GM13977 (cell line): ENCODE results near the gene SLC39A2.
"Not testable (repeated sequence)": the region's sequence is repeated elsewhere in the genome, so short reads cannot be mapped to it uniquely, and the experiment has no call there.

Experiments used
- DNase-seq: peaks from one replicate; pipeline ENCODE4 v3.0.0; 2012; ENCODE audit warnings: low spot score
- in situ Hi-C: fragments of 300-500 bp; cut with MboI; formaldehyde crosslinking; loops from one replicate; pipeline ENCODE4 v1.12.0; 2022; ENCODE audit warnings: low sequenced_read_pairs, low pct_unique_long_range_greater_than_20kb, mixed read lengths, inconsistent platforms; ENCODE audit not compliant: unreplicated experiment
- TF ChIP-seq, protein P1 (sequence below): IDR thresholded peaks from 2 replicates; pipeline ENCODE4 v1.5.1; 2012; ENCODE audit warnings: mild to moderate bottlenecking, control low read depth; ENCODE audit not compliant: insufficient read depth; ENCODE audit errors: extremely low read depth, missing control alignments

SLC39A2 gene

DNA sequence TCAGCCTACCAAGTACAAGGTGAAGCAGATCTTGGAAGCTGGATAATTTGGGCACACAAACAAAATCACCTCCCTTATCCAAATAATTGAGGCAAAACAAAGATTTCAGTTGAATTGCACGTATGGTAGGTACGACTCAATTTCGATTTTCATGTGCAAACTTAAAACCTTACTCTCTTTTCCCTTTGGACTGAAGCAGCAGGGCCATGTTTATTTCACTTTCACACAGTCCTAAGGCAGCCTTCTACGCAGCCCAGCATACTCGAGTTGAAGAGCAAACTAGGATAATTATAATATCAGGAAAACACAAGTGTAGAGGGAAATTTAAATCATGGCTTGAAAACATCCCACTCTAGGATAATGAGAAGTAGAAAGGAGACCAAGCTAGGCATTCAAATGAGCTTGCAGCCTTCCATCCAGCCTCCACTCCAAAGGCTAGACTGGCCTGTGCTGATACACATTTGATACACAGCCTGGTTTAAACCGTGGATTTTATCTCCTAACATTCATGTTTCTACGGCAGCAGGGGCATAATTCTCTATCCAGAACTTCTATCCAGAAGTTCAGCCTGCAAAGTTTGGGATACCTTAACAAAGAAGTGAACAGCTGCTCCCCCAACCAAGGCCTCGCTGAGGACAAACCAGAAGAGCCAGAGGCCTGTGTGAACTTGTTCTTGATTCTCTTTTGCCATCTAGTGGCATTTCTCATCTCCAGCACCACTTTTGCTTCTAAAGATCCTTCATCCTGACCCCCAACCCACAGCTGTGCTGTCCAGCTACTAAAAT is 40.7 kb downstream of the SLC39A2 start:
- peak; percentile 65 for DNase-seq
- TF ChIP-seq, protein P1, sequence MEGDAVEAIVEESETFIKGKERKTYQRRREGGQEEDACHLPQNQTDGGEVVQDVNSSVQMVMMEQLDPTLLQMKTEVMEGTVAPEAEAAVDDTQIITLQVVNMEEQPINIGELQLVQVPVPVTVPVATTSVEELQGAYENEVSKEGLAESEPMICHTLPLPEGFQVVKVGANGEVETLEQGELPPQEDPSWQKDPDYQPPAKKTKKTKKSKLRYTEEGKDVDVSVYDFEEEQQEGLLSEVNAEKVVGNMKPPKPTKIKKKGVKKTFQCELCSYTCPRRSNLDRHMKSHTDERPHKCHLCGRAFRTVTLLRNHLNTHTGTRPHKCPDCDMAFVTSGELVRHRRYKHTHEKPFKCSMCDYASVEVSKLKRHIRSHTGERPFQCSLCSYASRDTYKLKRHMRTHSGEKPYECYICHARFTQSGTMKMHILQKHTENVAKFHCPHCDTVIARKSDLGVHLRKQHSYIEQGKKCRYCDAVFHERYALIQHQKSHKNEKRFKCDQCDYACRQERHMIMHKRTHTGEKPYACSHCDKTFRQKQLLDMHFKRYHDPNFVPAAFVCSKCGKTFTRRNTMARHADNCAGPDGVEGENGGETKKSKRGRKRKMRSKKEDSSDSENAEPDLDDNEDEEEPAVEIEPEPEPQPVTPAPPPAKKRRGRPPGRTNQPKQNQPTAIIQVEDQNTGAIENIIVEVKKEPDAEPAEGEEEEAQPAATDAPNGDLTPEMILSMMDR, result peak; percentile 58
- in situ Hi-C loops, result no loop called here

DNA sequence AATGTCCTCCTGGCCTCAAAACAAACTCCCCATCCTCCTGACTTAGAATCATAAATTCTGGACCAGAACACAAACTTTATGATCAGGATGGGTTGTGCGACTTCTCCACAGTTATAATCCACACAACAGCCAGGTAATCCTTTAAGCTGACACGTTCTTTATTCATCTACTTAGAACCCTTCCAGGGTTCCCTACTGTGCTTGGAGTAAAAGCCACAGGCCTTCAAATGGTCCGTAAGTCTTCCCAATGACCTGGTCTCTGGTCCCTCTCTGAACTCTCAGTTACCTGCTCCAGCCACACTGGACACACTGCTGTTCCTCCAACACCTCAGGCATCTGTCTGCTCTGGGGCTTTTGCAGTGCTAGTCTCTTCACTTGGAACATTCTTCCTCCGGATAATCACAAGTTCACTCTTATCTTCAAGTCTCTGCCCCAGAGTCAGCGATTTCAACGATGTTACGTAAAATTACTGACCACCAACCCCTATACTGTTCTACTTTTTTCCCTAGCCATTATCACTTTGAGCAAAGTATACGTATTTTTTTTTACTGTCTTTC is 41.4 kb downstream of the SLC39A2 start:
- in situ Hi-C loops, result no loop called here
- no peak for DNase-seq
- TF ChIP-seq, protein P1, result no peak

DNA sequence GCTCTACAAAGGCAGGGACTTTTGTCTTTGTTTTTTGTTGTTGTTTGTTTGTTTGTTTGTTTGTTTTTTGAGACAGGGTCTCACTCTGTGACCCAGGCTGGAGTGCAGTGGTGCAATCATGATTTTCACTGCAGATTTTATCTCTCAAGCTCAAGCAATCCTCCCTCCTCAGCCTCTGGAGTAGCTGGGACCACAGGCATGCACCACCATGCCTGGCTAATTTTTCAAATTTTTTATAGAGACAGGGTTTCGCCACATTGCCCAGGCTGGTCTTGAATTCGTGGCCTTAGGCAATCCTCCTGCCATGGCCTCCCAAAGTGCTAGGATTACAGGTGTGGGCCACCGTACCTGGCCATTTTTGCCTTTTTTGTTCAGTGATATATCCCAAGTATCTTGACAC is 41.8 kb downstream of the SLC39A2 start:
- in situ Hi-C loops, DNase-seq: not testable (repeated sequence)

DNA sequence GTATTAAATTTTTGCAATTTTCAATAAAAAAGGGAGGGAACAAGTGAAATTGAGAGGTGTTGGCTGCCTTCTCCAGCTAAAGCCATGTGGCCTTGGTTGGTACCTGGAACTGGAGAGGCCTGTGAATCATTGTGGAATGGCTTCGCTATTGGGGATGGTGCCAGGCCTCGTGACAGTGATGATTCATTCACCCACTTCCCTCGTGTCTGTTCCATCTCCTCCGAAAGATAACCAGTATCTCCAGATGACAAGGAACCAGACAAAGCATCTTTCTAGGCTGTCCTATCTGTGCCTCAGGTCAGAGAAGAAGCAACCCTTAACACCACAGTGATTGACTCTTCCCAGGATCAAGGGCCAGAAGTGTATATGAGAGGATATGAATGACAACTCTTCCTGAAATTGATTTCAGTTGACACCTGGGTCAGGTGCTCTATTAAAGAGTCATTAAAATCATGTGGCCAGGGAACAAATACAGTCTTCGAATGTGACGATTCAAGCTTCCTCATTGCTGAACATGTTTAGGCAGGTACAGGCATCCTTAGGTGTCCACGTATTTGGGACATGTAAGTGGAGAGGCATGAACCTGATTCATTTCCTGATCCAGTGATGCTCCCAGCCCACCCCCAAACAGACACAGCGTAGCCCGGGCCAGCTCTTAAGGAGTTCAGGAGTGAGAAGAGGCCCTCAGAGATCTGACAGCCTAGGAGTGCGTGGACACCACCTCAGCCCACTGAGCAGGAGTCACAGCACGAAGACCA is 42.8 kb downstream of the SLC39A2 start, which contains the start of gene RNASE7:
Gene RNASE7, plus strand, starts transcription at position 687 of the 758 bp plus-strand sequence. CDS start 631 bp downstream, outside the sequence.
- TF ChIP-seq, protein P1, result no peak
- in situ Hi-C loops, result no loop called here

GRCh38 chr14:21042918-21043317 is 43.8 kb downstream of the SLC39A2 start:
- DNase-seq, result no peak
- TF ChIP-seq, protein P1, result no peak
- in situ Hi-C loops, result no loop called here

More for the DNA sequence above, 42.8 kb downstream of the SLC39A2 start, which contains the start of gene RNASE7:
- DNase-seq, result no peak

- in situ Hi-C loops, result no loop called here
- TF ChIP-seq, protein P1, result no peak
- no peak for DNase-seq
Observed at GRCh38 chr14:21043387-21043973, 44.4 kb downstream of the SLC39A2 start.
